Measurements from ENCODE around the gene DRAM1.

The DRAM1 gene

GRCh38 chr12:101876861-101877805 is at the start of gene DRAM1:
TSS of gene DRAM1 (plus strand) at chr12:101877580. CDS start at chr12:101877790, 210 bp downstream.
- no peak for TF ChIP-seq ZNF274 (IDR thresholded peaks at IDR 0.05; ENCODE audit: low read depth, low read length)
- H3K4me3 ChIP-seq (ENCODE audit: low read length): peak within 1 kb of the TSS; percentile 75

DNA sequence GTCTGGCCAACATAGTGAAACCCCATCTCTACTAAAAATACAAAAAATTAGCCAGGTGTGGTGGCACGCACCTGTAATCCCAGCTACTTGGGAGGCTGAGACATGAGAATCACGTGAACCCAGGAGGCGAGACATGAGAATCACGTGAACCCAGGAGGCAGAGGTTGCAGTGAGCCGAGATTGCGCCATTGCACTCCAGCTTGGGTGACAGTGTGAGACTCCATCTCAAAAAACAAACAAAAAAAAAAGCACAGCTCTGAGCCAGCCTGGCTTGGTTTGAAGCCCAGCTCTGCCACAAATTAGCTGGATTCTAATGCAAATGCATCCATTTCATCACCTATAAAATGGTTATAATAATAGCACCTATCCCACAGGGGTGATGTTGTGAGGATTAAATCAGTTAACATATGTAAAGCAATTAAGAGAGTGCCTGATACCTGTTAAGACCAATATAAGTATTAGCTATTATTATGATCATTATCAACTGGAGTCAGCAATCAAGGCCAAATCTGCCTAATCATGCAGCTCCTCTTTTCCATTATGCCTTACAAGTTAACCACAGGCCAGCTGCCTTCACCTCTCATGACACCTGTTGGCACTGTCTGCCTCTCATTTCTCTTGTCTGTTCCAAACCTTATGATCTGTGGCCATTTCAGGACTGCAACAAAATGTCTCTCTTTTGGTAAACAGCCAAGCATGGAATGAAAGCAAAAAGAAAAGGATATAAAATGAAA is 48.8 kb upstream of the DRAM1 start:
- no peak for TF ChIP-seq ZNF274 (IDR thresholded peaks at IDR 0.05; ENCODE audit: low read depth, low read length)
- peak overlapping the region; percentile 79; the same call in 1 of the 2 replicates for H3K4me3 ChIP-seq (ENCODE audit: low read length)

GRCh38 chr12:101829639-101830366 is 47.6 kb upstream of the DRAM1 start:
- H3K4me3 ChIP-seq (ENCODE audit: low read length): peak overlapping the region; percentile 79
- TF ChIP-seq ZNF274 (IDR thresholded peaks at IDR 0.05; ENCODE audit: low read depth, low read length): no peak

- TF ChIP-seq ZNF274 (IDR thresholded peaks at IDR 0.05; ENCODE audit: low read depth, low read length): no peak
- peak within 1 kb of the TSS; percentile 79 for H3K4me3 ChIP-seq (ENCODE audit: low read length)
These were observed 46.7 kb upstream of the DRAM1 start, which contains the start of gene GNPTAB for GRCh38 chr12:101830367-101831325. TSS of gene GNPTAB (minus strand) at chr12:101830959. CDS start at chr12:101830675, 284 bp downstream.

GRCh38 chr12:101832030-101832429 is 45.4 kb upstream of the DRAM1 start:
- no peak for TF ChIP-seq ZNF274 (IDR thresholded peaks at IDR 0.05; ENCODE audit: low read depth, low read length)
- H3K4me3 ChIP-seq (ENCODE audit: low read length): no peak overlapping the region

GRCh38 chr12:101838628-101839323 is 38.6 kb upstream of the DRAM1 start:
- no peak overlapping the region; the same call in 1 of the 2 replicates for H3K4me3 ChIP-seq (ENCODE audit: low read length)
- TF ChIP-seq ZNF274 (IDR thresholded peaks at IDR 0.05; ENCODE audit: low read depth, low read length): no peak

GRCh38 chr12:101839324-101840283 is 37.8 kb upstream of the DRAM1 start:
- TF ChIP-seq ZNF274 (IDR thresholded peaks at IDR 0.05; ENCODE audit: low read depth, low read length): no peak
- peak overlapping the region; percentile 0; the same call in 1 of the 2 replicates for H3K4me3 ChIP-seq (ENCODE audit: low read length)

- TF ChIP-seq ZNF274 (IDR thresholded peaks at IDR 0.05; ENCODE audit: low read depth, low read length): no peak
- no peak overlapping the region for H3K4me3 ChIP-seq (ENCODE audit: low read length)
These were observed 36.3 kb upstream of the DRAM1 start for GRCh38 chr12:101841069-101841468.

- no peak for TF ChIP-seq ZNF274 (IDR thresholded peaks at IDR 0.05; ENCODE audit: low read depth, low read length)
- H3K4me3 ChIP-seq (ENCODE audit: low read length): no peak overlapping the region
These were observed 32.2 kb upstream of the DRAM1 start for GRCh38 chr12:101845137-101845711.

DNA sequence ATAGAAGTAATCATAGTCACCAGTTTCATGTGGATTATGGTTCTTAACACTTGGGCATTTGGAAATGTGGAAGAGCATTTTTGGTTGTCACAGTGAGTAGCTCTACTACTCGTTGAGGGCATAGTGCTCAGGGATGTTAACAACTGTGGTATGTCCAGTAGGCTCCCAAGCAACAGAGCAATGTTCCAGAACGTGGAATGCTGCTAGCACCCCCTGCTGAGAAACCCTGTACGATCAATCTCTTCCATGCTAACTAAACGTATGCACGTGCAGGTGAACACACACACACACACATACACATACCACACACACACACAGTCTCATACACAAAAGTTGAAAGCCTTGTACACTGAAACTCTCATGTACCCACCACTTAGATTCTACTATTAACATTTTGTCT is 30.1 kb upstream of the DRAM1 start:
- no peak for TF ChIP-seq ZNF274 (IDR thresholded peaks at IDR 0.05; ENCODE audit: low read depth, low read length)

GRCh38 chr12:101850199-101850598 is 27.2 kb upstream of the DRAM1 start:
- TF ChIP-seq ZNF274 (IDR thresholded peaks at IDR 0.05; ENCODE audit: low read depth, low read length): no peak
- H3K4me3 ChIP-seq (ENCODE audit: low read length): no peak overlapping the region

More for the DNA sequence above, 30.1 kb upstream of the DRAM1 start:
- H3K4me3 ChIP-seq (ENCODE audit: low read length): no peak overlapping the region

All from GM08714 (cell line).